HCT116 (cell line): ENCODE data around the gene ZSWIM4. TPM values are rescaled to one million over a fixed set of nuclear protein-coding genes. Genes with fewer than 3 reads are reported as not detected.
A peak's percentile ranks its signal among the peaks of the same experiment; 100 is the strongest.

Source experiments
- ATAC-seq: fragments of 200-7000 bp; cut with Tn5 transposase; 2 replicates; pipeline ENCODE4 v1.9.1; 2020; ENCODE audit warnings: mild to moderate bottlenecking, moderate library complexity
- BruUV-seq: library from RNA; stranded (reverse); fragments of 400-500 nt; replicated peaks from 2 replicates; lab custom pipeline; 2021; lab: Mats Ljungman, UMichigan
- CTCF ChIA-PET: fragments of 300-600 bp; sonication (Branson Sonifier 250); formaldehyde crosslinking; loops from one replicate; lab custom pipeline; 2021; ENCODE audit warnings: antibody characterized with exemption; lab: Charles Lee
- POLR2A ChIA-PET: fragments of 300-600, 350-600 bp; sonication (Branson Sonifier 250); formaldehyde crosslinking; loops from one replicate; lab custom pipeline; 2021; ENCODE audit warnings: antibody characterized with exemption; lab: Charles Lee
- RAD21 ChIA-PET, 2 experiments: fragments of 300-600 bp; sonication (Branson Sonifier 250); formaldehyde crosslinking; loops; one replicate each; lab custom pipeline; 2023; ENCODE audit warnings: low total read pairs in 2 of 2; ENCODE audit not compliant: uncharacterized antibody in 2 of 2, unreplicated experiment in 2 of 2, low non-redundant PET in 1 of 2; lab: Charles Lee
- DNase-seq: peaks from one replicate; pipeline ENCODE4 v3.0.0-alpha.2; 2010; ENCODE audit warnings: low read depth, low spot score
- H2AFZ ChIP-seq: fragments of 200-600 bp; shearing (Covaris generic), sonication (generic); 2 replicates; pipeline ENCODE4 v1.6.1; 2017; ENCODE audit warnings: low read depth, mixed run types, mixed read lengths, antibody characterized with exemption, low read length; ENCODE audit not compliant: poor library complexity, severe bottlenecking
- H3K27ac ChIP-seq: 2 replicates; pipeline ENCODE4 v1.5.1; 2012; ENCODE audit warnings: low read depth, low read length
- H3K27me3 ChIP-seq: fragments of 200-600 bp; sonication (generic); 2 replicates; pipeline ENCODE4 v1.6.1; 2016; ENCODE audit warnings: mixed run types, low read length, mixed read lengths; ENCODE audit not compliant: insufficient read depth
- H3K36me3 ChIP-seq, 2 experiments: fragments of 200-500 bp in 1 of 2; fragments of 200-600 bp in 1 of 2; sonication (Bioruptor generic) in 1 of 2; sonication (generic) in 1 of 2; 2 replicates each; pipeline versions ENCODE4 v1.5.1 to v1.6.1; 2014 to 2016; ENCODE audit warnings: low read length in 2 of 2, inconsistent platforms in 1 of 2, mixed read lengths in 1 of 2, mixed run types in 1 of 2; ENCODE audit not compliant: insufficient read depth in 2 of 2, control insufficient read depth in 1 of 2
- H3K4me1 ChIP-seq, 2 experiments: fragments of 200-600 bp in 1 of 2; sonication (generic) in 1 of 2; 2 replicates each; pipeline versions ENCODE4 v1.5.1 to v1.6.1; 2012 to 2017; ENCODE audit warnings: low read length in 2 of 2, inconsistent platforms in 1 of 2, mild to moderate bottlenecking in 1 of 2, mixed read lengths in 1 of 2, mixed run types in 1 of 2, moderate library complexity in 1 of 2; ENCODE audit not compliant: insufficient read depth in 2 of 2, control insufficient read depth in 1 of 2
- H3K4me2 ChIP-seq: fragments of 200-600 bp; sonication (generic); 2 replicates; pipeline ENCODE4 v1.6.1; 2017; ENCODE audit warnings: mixed run types, low read length, mixed read lengths
- H3K4me3 ChIP-seq, 2 experiments: fragments of 200-600 bp in 1 of 2; sonication (generic) in 1 of 2; replicated peaks in 1 of 2; 2 replicates each; pipeline ENCODE4 v1.5.1; 2011 to 2016; ENCODE audit warnings: low read length in 2 of 2, control low read depth in 1 of 2, low read depth in 1 of 2, mild to moderate bottlenecking in 1 of 2, mixed read lengths in 1 of 2, mixed run types in 1 of 2
- H3K79me2 ChIP-seq: fragments of 200-600 bp; sonication (generic); 2 replicates; pipeline ENCODE4 v1.6.1; 2017; ENCODE audit warnings: mild to moderate bottlenecking, mixed run types, low read length, moderate library complexity, mixed read lengths; ENCODE audit not compliant: insufficient read depth
- H3K9ac ChIP-seq: fragments of 200-600 bp; sonication (generic); 2 replicates; pipeline ENCODE4 v1.6.1; 2016; ENCODE audit warnings: low read length, mixed read lengths
- H3K9me2 ChIP-seq: fragments of 200-600 bp; sonication (generic), shearing (Covaris generic); 2 replicates; pipeline ENCODE4 v1.6.1; 2017; ENCODE audit warnings: mixed run types, mild to moderate bottlenecking, moderate library complexity; ENCODE audit not compliant: insufficient read depth
- H3K9me3 ChIP-seq, 2 experiments: fragments of 200-500 bp in 1 of 2; fragments of 200-600 bp in 1 of 2; sonication (Bioruptor generic) in 1 of 2; sonication (generic) in 1 of 2; 2 replicates each; pipeline ENCODE4 v1.6.1; 2014 to 2017; ENCODE audit warnings: low read length in 2 of 2, mixed read lengths in 2 of 2, inconsistent platforms in 1 of 2, low read depth in 1 of 2, mild to moderate bottlenecking in 1 of 2, mixed run types in 1 of 2, moderate library complexity in 1 of 2; ENCODE audit not compliant: control insufficient read depth in 1 of 2, insufficient read depth in 1 of 2
- H4K20me1 ChIP-seq: fragments of 200-600 bp; sonication (generic), shearing (Covaris generic); 2 replicates; pipeline ENCODE4 v1.6.1; 2017; ENCODE audit warnings: mixed run types, mild to moderate bottlenecking, moderate library complexity; ENCODE audit not compliant: insufficient read depth
- EGR1 ChIP-seq: IDR thresholded peaks from 2 replicates; pipeline ENCODE4 v1.6.1; 2012; ENCODE audit warnings: low read depth
- FOSL1 ChIP-seq: IDR thresholded peaks from 2 replicates; pipeline ENCODE4 v1.6.1; 2012; ENCODE audit warnings: low read depth
- JUND ChIP-seq: IDR thresholded peaks from 2 replicates; pipeline ENCODE4 v1.6.1; 2012
- MAX ChIP-seq: IDR thresholded peaks from 2 replicates; pipeline ENCODE4 v1.6.1; 2012
- POLR2AphosphoS5 ChIP-seq: IDR thresholded peaks from 2 replicates; pipeline ENCODE4 v1.6.1; 2011; ENCODE audit warnings: mild to moderate bottlenecking, low read depth, low read length, moderate library complexity
- RAD21 ChIP-seq: IDR thresholded peaks from 2 replicates; pipeline ENCODE4 v1.6.1; 2012; ENCODE audit warnings: low read depth, mild to moderate bottlenecking
- REST ChIP-seq: IDR thresholded peaks from 2 replicates; pipeline ENCODE4 v1.6.1; 2012; ENCODE audit warnings: low read depth
- SP1 ChIP-seq: IDR thresholded peaks from 2 replicates; pipeline ENCODE4 v1.6.1; 2012; ENCODE audit warnings: low read depth
- SRF ChIP-seq: IDR thresholded peaks from 2 replicates; pipeline ENCODE4 v1.6.1; 2012; ENCODE audit warnings: low read depth
- TCF7L2 ChIP-seq: IDR thresholded peaks from 2 replicates; pipeline ENCODE4 v1.7.0; 2011; ENCODE audit warnings: borderline replicate concordance, inconsistent platforms; ENCODE audit not compliant: insufficient read depth, insufficient read length; ENCODE audit errors: extremely low read depth
- ZFX ChIP-seq: fragments of 450-650 bp; IDR thresholded peaks from 2 replicates; pipeline ENCODE4 v1.6.1; 2017
- ZNF274 ChIP-seq: fragments of 200-500 bp; sonication (Bioruptor generic); IDR thresholded peaks from 2 replicates; pipeline ENCODE4 v1.6.1; 2014; ENCODE audit warnings: mild to moderate bottlenecking, low read depth, low read length, inconsistent platforms
- intact Hi-C: fragments of 100-400 bp; cut with micrococcal nuclease; formaldehyde crosslinking; loops from 2 replicates; pipeline ENCODE4 v1.10.0; 2022
- total RNA-seq: library from RNA; stranded (reverse); gene quantifications from one replicate; pipeline ENCODE4 v1.2.1, GENCODE V29; 2021; ENCODE audit not compliant: unreplicated experiment
- TF ChIP-seq, protein P1 (sequence below), 3 experiments: fragments of 200-600 bp in 1 of 3; sonication (generic) in 1 of 3; IDR thresholded peaks in 2 of 3; conservative IDR thresholded peaks in 1 of 3; 2 replicates each; pipeline ENCODE4 v1.5.1; 2012 to 2017; ENCODE audit warnings: low read depth in 2 of 3, low read length in 2 of 3, antibody characterized with exemption in 1 of 3, borderline replicate concordance in 1 of 3, control low read depth in 1 of 3, mild to moderate bottlenecking in 1 of 3, mixed read lengths in 1 of 3, mixed run types in 1 of 3, moderate library complexity in 1 of 3; ENCODE audit not compliant: insufficient read depth in 1 of 3

The ZSWIM4 gene
- total RNA-seq, 1 experiment from 2014 or later: 9.8 TPM

DNA sequence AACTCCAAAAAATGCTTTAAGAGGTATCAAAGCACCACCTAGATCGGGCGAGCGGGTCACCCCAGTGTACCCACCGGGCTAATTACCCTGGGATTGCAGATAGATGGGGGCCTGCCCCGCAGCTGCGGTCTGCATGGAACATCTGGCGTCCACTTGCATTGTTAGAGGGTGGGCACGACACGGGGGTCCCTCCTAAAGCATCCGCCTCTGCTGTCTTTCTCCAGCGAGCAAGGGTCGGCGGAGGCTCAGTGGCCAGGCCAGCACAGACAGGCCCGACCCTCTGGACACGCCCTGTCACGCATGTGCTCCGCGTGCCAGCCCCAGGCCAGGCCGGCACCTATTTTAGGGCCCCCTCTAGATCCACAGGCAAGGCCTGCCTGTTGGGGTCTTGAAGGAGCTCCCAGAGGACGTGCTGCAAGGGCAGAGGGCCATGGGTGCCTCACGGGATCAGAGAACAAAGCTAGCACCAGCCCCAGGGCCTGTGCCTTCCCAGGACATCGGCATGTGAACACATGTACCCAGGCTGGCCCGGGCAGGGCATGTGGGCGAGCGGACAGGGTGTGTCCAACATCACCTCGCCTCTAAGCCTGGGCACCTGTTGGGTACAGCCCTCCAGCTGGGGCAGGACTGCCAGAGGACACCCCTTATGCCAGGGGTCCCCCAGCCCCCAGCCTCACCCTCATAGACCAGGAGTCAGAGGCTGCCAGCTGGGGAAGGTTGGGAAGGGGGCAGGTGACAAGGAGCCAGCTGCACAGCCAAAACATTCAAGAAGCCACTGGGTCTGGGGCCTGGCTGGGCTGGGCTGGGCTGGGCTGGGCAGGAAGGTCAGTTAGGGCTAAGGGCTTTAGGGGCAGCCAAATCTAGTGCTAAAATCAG is 46.1 kb downstream of the ZSWIM4 start:
- TF ChIP-seq ZFX: peak; percentile 53
- TF ChIP-seq TCF7L2: peak; percentile 18
- TF ChIP-seq, protein P1, sequence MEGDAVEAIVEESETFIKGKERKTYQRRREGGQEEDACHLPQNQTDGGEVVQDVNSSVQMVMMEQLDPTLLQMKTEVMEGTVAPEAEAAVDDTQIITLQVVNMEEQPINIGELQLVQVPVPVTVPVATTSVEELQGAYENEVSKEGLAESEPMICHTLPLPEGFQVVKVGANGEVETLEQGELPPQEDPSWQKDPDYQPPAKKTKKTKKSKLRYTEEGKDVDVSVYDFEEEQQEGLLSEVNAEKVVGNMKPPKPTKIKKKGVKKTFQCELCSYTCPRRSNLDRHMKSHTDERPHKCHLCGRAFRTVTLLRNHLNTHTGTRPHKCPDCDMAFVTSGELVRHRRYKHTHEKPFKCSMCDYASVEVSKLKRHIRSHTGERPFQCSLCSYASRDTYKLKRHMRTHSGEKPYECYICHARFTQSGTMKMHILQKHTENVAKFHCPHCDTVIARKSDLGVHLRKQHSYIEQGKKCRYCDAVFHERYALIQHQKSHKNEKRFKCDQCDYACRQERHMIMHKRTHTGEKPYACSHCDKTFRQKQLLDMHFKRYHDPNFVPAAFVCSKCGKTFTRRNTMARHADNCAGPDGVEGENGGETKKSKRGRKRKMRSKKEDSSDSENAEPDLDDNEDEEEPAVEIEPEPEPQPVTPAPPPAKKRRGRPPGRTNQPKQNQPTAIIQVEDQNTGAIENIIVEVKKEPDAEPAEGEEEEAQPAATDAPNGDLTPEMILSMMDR (IDR thresholded peaks at IDR 0.05 in 2 of 3, conservative IDR thresholded peaks at IDR 0.05 in 1 of 3; ENCODE audit: borderline replicate concordance in 1 of 3, insufficient read depth in 1 of 3, low read depth in 2 of 3, low read length in 2 of 3): no peak
- TF ChIP-seq REST: no peak
- TF ChIP-seq FOSL1: no peak
- no peak for TF ChIP-seq ZNF274
- TF ChIP-seq EGR1: no peak
- TF ChIP-seq SRF: no peak
- 0 out of 2 replicates have a peak, but pooled peaks have one; percentile 4 for TF ChIP-seq POLR2AphosphoS5
- no peak for TF ChIP-seq JUND
- TF ChIP-seq MAX: no peak
- no peak for TF ChIP-seq RAD21
- TF ChIP-seq SP1: no peak
- H3K36me3 ChIP-seq: peaks cover 3 to 32% of the 10 kb centered on the region in 2 experiments; a peak in 2 of 4 replicates
- peak overlapping the region; percentile 97 for H3K9ac ChIP-seq
- ChIA-PET CTCF (interaction anchor here (1.2 to 1.8 kb wide), 2 partner anchors 21 to 218 kb away, joined by 3 to 6 read pairs; no protein-coding TSS in a partner anchor), POLR2A (interaction anchor here (1.5 to 4.6 kb wide), 4 partner anchors 10 to 21 kb away, joined by 7 to 64 read pairs (median 20); no protein-coding TSS in a partner anchor), RAD21 (interaction anchor here in 1 of 2 experiments (0.6 to 0.9 kb wide), 2 partner anchors 13 to 94 kb away, joined by 3 to 4 read pairs; no protein-coding TSS in a partner anchor)
- intact Hi-C loops: loop anchor here (5.0 kb wide), 1 partner anchor 44 kb away; the partner anchor contains the start of gene ZSWIM4
- H3K27me3 ChIP-seq: no peaks in the 10 kb centered on the region
- peaks cover 62 to 87% of the 10 kb centered on the region in 2 experiments for H3K4me1 ChIP-seq
- no peak for DNase-seq
- H3K9me3 ChIP-seq: no peaks in the 10 kb centered on the region
- H3K4me2 ChIP-seq: peak overlapping the region; percentile 91
- BruUV-seq: TSS peak; percentile 54
- peaks cover 12% of the 10 kb centered on the region; the same call in 1 of the 2 replicates for H4K20me1 ChIP-seq
- H2AFZ ChIP-seq: no peak overlapping the region
- peak overlapping the region; percentile 84 to 91 for H3K4me3 ChIP-seq
- no peak for ATAC-seq
- H3K27ac ChIP-seq: peak overlapping the region; percentile 96
- no peaks in the 10 kb centered on the region for H3K9me2 ChIP-seq
- peaks cover 66% of the 10 kb centered on the region for H3K79me2 ChIP-seq
